CD4-positive, alpha-beta T cell treated with Interleukin-12 subunit alpha and Interleukin-12 subunit beta, for 1 hour (primary cell): ENCODE results near the gene FCN3.
A peak's percentile ranks its signal among the peaks of the same experiment; 100 is the strongest.

ENCODE experiments used
- DNase-seq: peaks from one replicate; pipeline ENCODE4 v3.0.0-alpha.2; 2020

The FCN3 gene

GRCh38 chr1:27357281-27358037 lies 17.2 kb downstream of the FCN3 start:
- peak; percentile 87 for DNase-seq

- peak; percentile 60 for DNase-seq
Measured at GRCh38 chr1:27356619-27357280, 17.9 kb downstream of the FCN3 start.

GRCh38 chr1:27356277-27356618 lies 18.4 kb downstream of the FCN3 start:
- no peak for DNase-seq

GRCh38 chr1:27355683-27356082 lies 18.9 kb downstream of the FCN3 start:
- DNase-seq: no peak

- DNase-seq: no peak
Measured at GRCh38 chr1:27353629-27354028, 21.0 kb downstream of the FCN3 start.

GRCh38 chr1:27353166-27353565 lies 21.5 kb downstream of the FCN3 start:
- DNase-seq: no peak

- no peak for DNase-seq
Measured at GRCh38 chr1:27351541-27352107, 23.0 kb downstream of the FCN3 start.

GRCh38 chr1:27350663-27351540 lies 23.7 kb downstream of the FCN3 start:
- DNase-seq: no peak

GRCh38 chr1:27349784-27350662 lies 24.6 kb downstream of the FCN3 start:
- no peak for DNase-seq

- DNase-seq: peak; percentile 41
Measured at GRCh38 chr1:27348861-27349783, 25.5 kb downstream of the FCN3 start.

- no peak for DNase-seq
Measured at GRCh38 chr1:27346991-27347624, 27.5 kb downstream of the FCN3 start.

- DNase-seq: no peak
Measured at GRCh38 chr1:27346357-27346756, 28.3 kb downstream of the FCN3 start.

GRCh38 chr1:27345272-27345671 lies 29.4 kb downstream of the FCN3 start:
- DNase-seq: no peak

GRCh38 chr1:27343639-27344025 lies 31.0 kb downstream of the FCN3 start:
- no peak for DNase-seq

GRCh38 chr1:27342778-27343638 lies 31.6 kb downstream of the FCN3 start:
- DNase-seq: peak; percentile 87

GRCh38 chr1:27342391-27342777 lies 32.2 kb downstream of the FCN3 start:
- DNase-seq: peak; percentile 39

- DNase-seq: peak; percentile 67
Measured at GRCh38 chr1:27341525-27342252, 32.9 kb downstream of the FCN3 start, which contains the start of gene SYTL1. Gene SYTL1, plus strand, starts transcription at chr1:27342022. Its CDS starts 3,313 bp downstream, at chr1:27345335.

GRCh38 chr1:27339213-27339612 lies 35.4 kb downstream of the FCN3 start:
- no peak for DNase-seq

- no peak for DNase-seq
Measured at GRCh38 chr1:27338751-27339150, 35.9 kb downstream of the FCN3 start.
